Muscle layer of colon (tissue), 2 donors: ENCODE measurements around the gene PCK2.
"Not testable (repeated sequence)": the region's sequence is repeated elsewhere in the genome, so short reads cannot be mapped to it uniquely, and the experiment has no call there.

Experiments
- H3K27ac ChIP-seq: one replicate; pipeline ENCODE4 v1.7.0; 2013; ENCODE audit warnings: low read depth, mild to moderate bottlenecking, low read length, moderate library complexity
- H3K27me3 ChIP-seq, 2 donors: one replicate each; pipeline ENCODE4 v1.7.0; 2013; ENCODE audit warnings: low read length in 2 of 2, mild to moderate bottlenecking in 2 of 2; ENCODE audit not compliant: insufficient read depth in 2 of 2, control insufficient read depth in 1 of 2
- H3K36me3 ChIP-seq: one replicate; pipeline ENCODE4 v1.7.0; 2013; ENCODE audit warnings: mild to moderate bottlenecking, low read length; ENCODE audit not compliant: insufficient read depth
- H3K4me1 ChIP-seq: one replicate; pipeline ENCODE4 v1.7.0; 2013; ENCODE audit warnings: mild to moderate bottlenecking, low read length; ENCODE audit not compliant: insufficient read depth
- H3K4me3 ChIP-seq, 2 donors: one replicate each; pipeline ENCODE4 v1.7.0; 2013; ENCODE audit warnings: low read length in 2 of 2, low read depth in 1 of 2, mild to moderate bottlenecking in 1 of 2, moderate library complexity in 1 of 2
- H3K9ac ChIP-seq: one replicate; pipeline ENCODE4 v1.7.0; 2013; ENCODE audit warnings: low read length
- H3K9me3 ChIP-seq: one replicate; pipeline ENCODE4 v1.7.0; 2013; ENCODE audit warnings: mild to moderate bottlenecking, low read length
- donor health status: abdominal sarcoma.
- donor health status: Adenocarcinoma of cecum.

PCK2 gene

DNA sequence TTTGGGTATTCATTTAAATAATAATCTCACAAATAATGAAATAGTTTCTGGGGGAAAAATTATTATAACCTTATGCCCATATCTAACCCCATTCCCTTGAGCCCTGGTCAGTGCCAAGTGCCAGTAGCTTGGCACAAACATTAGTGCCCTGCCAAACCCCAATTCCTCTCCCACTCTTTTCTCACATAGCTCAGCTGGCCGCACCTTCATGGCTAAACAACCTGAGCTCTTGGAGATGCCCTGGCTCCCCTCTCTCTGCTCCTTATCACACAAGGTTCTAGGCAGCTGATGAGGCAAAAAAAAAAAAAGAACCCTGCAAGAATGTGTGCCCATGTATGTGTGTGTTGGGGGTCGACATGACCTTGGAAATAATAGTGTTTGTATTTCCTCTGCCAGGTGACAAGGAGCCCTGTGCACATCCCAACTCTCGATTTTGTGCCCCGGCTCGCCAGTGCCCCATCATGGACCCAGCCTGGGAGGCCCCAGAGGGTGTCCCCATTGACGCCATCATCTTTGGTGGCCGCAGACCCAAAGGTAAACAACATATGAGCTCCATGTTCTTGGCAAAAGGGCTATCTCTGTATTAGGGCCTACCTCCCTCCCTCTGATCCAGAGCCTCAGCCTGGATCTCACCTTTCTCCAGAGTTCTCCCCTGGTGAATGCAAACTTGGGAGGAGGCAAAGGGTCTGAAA, 8.4 kb downstream of the PCK2 start:
- H3K36me3 ChIP-seq = peaks cover 7% of the 10 kb centered on the region

DNA sequence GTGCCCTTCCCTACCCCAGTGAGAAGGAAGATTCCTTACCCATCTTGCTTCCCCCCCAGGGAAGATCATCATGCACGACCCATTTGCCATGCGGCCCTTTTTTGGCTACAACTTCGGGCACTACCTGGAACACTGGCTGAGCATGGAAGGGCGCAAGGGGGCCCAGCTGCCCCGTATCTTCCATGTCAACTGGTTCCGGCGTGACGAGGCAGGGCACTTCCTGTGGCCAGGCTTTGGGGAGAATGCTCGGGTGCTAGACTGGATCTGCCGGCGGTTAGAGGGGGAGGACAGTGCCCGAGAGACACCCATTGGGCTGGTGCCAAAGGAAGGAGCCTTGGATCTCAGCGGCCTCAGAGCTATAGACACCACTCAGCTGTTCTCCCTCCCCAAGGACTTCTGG, 9.3 kb downstream of the PCK2 start:
- no peaks in the 10 kb centered on the region for H3K27me3 ChIP-seq
- H3K27ac ChIP-seq = no peak overlapping the region
- H3K4me3 ChIP-seq = no peak overlapping the region
- H3K9me3 ChIP-seq = no peaks in the 10 kb centered on the region
- H3K9ac ChIP-seq = no peak overlapping the region
- peaks cover 5% of the 10 kb centered on the region for H3K36me3 ChIP-seq
- H3K4me1 ChIP-seq = peaks cover under 1% of the 10 kb centered on the region

More for the DNA sequence above, 8.4 kb downstream of the PCK2 start:
- no peaks in the 10 kb centered on the region for H3K9me3 ChIP-seq
- no peak overlapping the region for H3K4me3 ChIP-seq
- no peaks in the 10 kb centered on the region for H3K4me1 ChIP-seq
- no peak overlapping the region for H3K27ac ChIP-seq
- H3K9ac ChIP-seq = no peak overlapping the region
- H3K27me3 ChIP-seq = no peaks in the 10 kb centered on the region

GRCh38 chr14:24105609-24106239, 11.6 kb downstream of the PCK2 start:
- H3K36me3 ChIP-seq, H3K9me3 ChIP-seq, H3K27me3 ChIP-seq, H3K9ac ChIP-seq, H3K4me3 ChIP-seq, H3K4me1 ChIP-seq, H3K27ac ChIP-seq: not testable (repeated sequence)

DNA sequence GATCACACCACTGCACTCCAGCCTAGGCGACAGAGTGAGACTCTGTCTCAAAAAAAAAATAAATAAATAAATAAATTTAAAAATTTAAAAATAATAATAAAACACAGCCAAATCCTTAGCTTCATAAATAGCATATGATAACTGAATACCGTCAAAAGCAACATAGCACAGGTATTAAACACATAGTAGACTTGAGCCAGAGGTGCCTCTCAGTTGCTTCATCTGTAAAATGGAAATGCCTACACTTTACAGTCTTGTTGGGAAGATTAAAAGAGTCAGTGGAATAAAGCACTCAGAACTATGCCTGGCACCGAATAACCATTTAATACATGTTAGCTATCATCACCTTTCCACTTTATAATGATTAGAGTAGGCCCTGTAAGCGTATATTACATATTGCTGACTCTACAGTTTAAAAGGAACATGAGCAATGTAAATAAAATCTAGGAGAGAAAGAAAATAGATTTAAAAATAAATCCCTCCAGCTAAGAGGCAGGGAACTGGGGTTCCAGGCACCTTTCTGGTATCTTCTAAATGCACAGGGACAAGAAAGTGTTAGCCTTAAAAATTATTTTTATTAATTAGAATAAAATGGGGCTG, 12.7 kb downstream of the PCK2 start:
- H3K4me3 ChIP-seq = no peak overlapping the region
- H3K9ac ChIP-seq = no peak overlapping the region
- no peaks in the 10 kb centered on the region for H3K36me3 ChIP-seq
- H3K9me3 ChIP-seq = no peaks in the 10 kb centered on the region
- H3K27me3 ChIP-seq = no peaks in the 10 kb centered on the region
- H3K4me1 ChIP-seq = peaks cover 6% of the 10 kb centered on the region
- no peak overlapping the region for H3K27ac ChIP-seq

- H3K9me3 ChIP-seq = no peaks in the 10 kb centered on the region
- no peak overlapping the region for H3K27ac ChIP-seq
- H3K4me1 ChIP-seq = peaks cover 9% of the 10 kb centered on the region
- no peak overlapping the region for H3K9ac ChIP-seq
- no peaks in the 10 kb centered on the region for H3K36me3 ChIP-seq
- H3K4me3 ChIP-seq = no peak overlapping the region
- no peaks in the 10 kb centered on the region for H3K27me3 ChIP-seq
These were observed 14.3 kb downstream of the PCK2 start for GRCh38 chr14:24108336-24108874.

DNA sequence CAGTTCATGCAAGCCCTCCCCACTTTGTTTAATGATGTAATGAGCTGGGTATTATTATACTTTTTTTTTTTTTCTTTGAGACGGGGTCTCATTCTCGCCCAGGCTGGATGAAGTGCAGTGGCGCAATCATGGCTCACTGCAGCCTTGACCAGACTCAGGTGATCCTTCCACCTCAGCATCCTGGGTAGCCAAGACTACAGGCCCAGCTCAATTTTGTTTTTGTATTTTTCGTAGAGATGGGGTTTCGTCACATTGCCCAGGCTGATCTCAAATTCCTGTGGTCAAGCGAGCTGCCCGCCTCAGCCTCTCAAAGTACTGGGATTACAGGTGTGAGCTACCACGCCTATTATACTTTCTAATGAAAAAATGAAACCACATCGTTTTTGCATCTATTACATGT, 15.9 kb downstream of the PCK2 start:
- no peak overlapping the region for H3K9ac ChIP-seq
- H3K4me3 ChIP-seq = no peak overlapping the region
- H3K27me3 ChIP-seq = no peaks in the 10 kb centered on the region
- no peaks in the 10 kb centered on the region for H3K36me3 ChIP-seq
- no peaks in the 10 kb centered on the region for H3K9me3 ChIP-seq
- no peak overlapping the region for H3K27ac ChIP-seq
- H3K4me1 ChIP-seq = peaks cover 10% of the 10 kb centered on the region

DNA sequence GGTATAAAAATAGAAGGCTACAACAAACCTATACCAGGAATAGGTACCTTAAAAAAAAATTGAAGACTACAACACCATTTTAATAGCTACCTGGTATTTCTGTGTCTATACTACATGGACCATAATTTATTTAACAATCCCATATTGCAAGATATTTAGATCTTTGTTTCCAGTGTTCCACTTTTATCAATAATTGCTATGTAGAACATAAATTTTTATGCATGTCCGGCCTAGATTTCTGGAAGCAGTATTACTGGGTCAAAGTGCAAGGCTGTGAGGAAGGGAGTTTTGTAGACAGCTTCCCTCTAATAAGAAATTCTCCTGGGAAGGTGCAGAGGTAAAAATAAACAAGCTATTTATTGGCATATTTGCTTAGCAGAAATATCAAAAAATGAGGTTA, 16.4 kb downstream of the PCK2 start:
- Histone ChIP-seq H3K27ac (no peak overlapping the region), H3K4me1 (peaks cover 12% of the 10 kb centered on the region), H3K27me3 (no peaks in the 10 kb centered on the region), H3K36me3 (no peaks in the 10 kb centered on the region), H3K9me3 (no peaks in the 10 kb centered on the region), H3K9ac (no peak overlapping the region), H3K4me3 (no peak overlapping the region)

DNA sequence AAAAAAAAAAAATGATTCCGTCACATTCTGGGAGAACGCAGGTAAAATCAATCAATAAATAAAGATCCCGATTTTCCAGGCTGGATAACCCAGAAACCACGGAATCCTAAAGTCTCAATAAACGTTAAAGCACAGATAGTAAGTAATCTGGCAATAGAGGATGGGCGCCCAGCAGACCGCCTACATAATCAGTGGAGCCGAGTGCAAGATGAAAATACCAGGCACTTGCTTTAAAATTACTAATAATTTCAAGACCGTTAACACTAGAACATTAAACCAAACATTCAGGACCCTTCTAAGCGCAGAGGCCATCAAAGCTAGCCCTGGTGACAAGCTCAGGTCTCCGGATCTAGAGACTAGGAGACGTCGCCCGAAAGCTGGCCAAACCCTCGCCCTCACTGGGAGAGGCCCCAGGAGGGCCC, 19.3 kb downstream of the PCK2 start:
- Histone ChIP-seq H3K27ac (peak overlapping the region; percentile 87), H3K9me3 (no peaks in the 10 kb centered on the region), H3K36me3 (peaks cover 11% of the 10 kb centered on the region), H3K4me3 (peak overlapping the region; percentile 82 to 84), H3K27me3 (no peaks in the 10 kb centered on the region), H3K9ac (peak overlapping the region; percentile 66), H3K4me1 (peaks cover 25% of the 10 kb centered on the region)

DNA sequence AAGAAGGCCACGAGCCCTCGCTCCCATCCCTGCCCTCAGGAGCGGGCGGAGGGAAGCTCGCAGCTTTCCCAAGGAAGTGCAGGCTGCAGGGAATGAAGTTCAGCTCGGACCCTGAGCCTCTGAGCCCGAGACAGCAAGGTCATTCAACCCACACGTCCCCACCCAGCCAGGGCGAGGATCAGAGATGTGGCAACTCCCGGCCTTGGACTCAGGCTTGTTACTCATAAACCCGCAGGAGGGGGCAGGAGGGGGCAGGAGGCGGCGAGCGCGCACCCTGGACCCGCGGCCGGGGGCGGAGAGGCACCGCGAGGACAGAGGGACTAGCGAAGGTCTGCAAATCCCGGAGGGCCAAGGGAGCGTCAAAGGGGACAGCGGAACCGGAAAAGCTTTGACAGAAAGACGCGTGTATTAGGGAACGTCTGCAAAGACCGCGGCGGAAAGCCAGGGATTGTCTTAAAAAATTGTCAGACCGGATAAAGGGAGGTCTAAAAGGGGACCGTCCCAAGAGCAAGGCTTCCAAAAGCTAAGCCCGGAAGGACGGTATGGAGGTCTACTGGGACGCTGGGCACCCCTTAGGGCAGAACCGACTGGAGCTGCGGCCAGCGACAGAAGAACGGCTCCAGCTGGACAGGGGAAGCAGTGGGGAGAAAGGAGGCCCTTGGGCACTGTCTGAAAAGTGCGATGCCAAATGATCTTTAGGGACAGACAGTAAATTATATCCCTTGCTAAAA, 19.9 kb downstream of the PCK2 start:
- Histone ChIP-seq H3K4me1 (peaks cover 20% of the 10 kb centered on the region), H3K9me3 (no peaks in the 10 kb centered on the region), H3K27ac (peak overlapping the region; percentile 87), H3K9ac (peak overlapping the region; percentile 66), H3K36me3 (peaks cover 17% of the 10 kb centered on the region), H3K4me3 (peak overlapping the region; percentile 82 to 84), H3K27me3 (no peaks in the 10 kb centered on the region)

GRCh38 chr14:24114532-24115421, 20.7 kb downstream of the PCK2 start, which contains the start of the genes DCAF11 and NRL:
DCAF11 (plus strand) TSS chr14:24114777; CDS start chr14:24115595, 818 bp downstream.
NRL (minus strand) TSS chr14:24114949; CDS start chr14:24082848, 32,101 bp downstream.
- H3K9me3 ChIP-seq = no peaks in the 10 kb centered on the region
- H3K27me3 ChIP-seq = no peaks in the 10 kb centered on the region
- peak within 1 kb of the TSS; percentile 93 for H3K27ac ChIP-seq
- H3K36me3 ChIP-seq = peaks cover 25% of the 10 kb centered on the region
- peak within 1 kb of the TSS; percentile 84 to 87 for H3K4me3 ChIP-seq
- peaks cover 19% of the 10 kb centered on the region for H3K4me1 ChIP-seq
- peak within 1 kb of the TSS; percentile 66 for H3K9ac ChIP-seq
